Brain microvascular endothelial cell (primary cell): ENCODE results near the gene AP3S1.
A peak's percentile ranks its signal among the peaks of the same experiment; 100 is the strongest.
"Not testable (repeated sequence)": the region's sequence is repeated elsewhere in the genome, so short reads cannot be mapped to it uniquely, and the experiment has no call there.

ENCODE experiments used
- DNase-seq: peaks from one replicate; pipeline ENCODE4 v3.0.0-alpha.2; 2020
- H3K27ac ChIP-seq: fragments of 250-450 bp; sonication (Bioruptor Pico); 2 replicates; pipeline ENCODE4 v1.5.1; 2020; ENCODE audit warnings: mild to moderate bottlenecking, moderate library complexity
- H3K27me3 ChIP-seq: fragments of 250-450 bp; sonication (Bioruptor Pico); replicated peaks from 2 replicates; pipeline ENCODE4 v1.5.1; 2020; ENCODE audit warnings: mild to moderate bottlenecking
- H3K36me3 ChIP-seq: fragments of 250-450 bp; sonication (Bioruptor Pico); replicated peaks from 2 replicates; pipeline ENCODE4 v1.5.1; 2020; ENCODE audit warnings: mild to moderate bottlenecking
- H3K4me3 ChIP-seq: 2 replicates; pipeline ENCODE4 v1.5.1; 2011; ENCODE audit warnings: low read depth, mild to moderate bottlenecking, control low read depth, low read length, moderate library complexity
- CTCF ChIP-seq: IDR thresholded peaks from 2 replicates; pipeline ENCODE4 v1.5.1; 2011; ENCODE audit warnings: low read depth, mild to moderate bottlenecking, moderate library complexity, low read length, control low read depth, inconsistent platforms; ENCODE audit errors: missing control alignments
- in situ Hi-C: cut with HindIII; loops from 2 replicates; pipeline ENCODE4 v1.10.0; 2017; ENCODE audit warnings: low sequenced_read_pairs, low pct_ligation_motif_present

The AP3S1 gene

GRCh38 chr5:115873392-115873791, 31.7 kb downstream of the AP3S1 start:
- Histone ChIP-seq H3K36me3 (peaks cover 7% of the 10 kb centered on the region), H3K27me3 (no peaks in the 10 kb centered on the region), H3K4me3 (no peak overlapping the region), H3K27ac (no peak overlapping the region)
- peak; percentile 18 for DNase-seq
- in situ Hi-C loops, result no loop called here
- no peak for TF ChIP-seq CTCF

- Histone ChIP-seq H3K36me3 (peaks cover 5% of the 10 kb centered on the region), H3K27ac (no peak overlapping the region), H3K4me3 (no peak overlapping the region), H3K27me3 (no peaks in the 10 kb centered on the region)
- TF ChIP-seq CTCF, result peak; percentile 46
- no peak for DNase-seq
- in situ Hi-C loops, result loop anchor here (25.0 kb wide), 1 partner anchor 187 kb away; no protein-coding TSS in a partner anchor
Measured at GRCh38 chr5:115875447-115875846, 33.7 kb downstream of the AP3S1 start.

DNA sequence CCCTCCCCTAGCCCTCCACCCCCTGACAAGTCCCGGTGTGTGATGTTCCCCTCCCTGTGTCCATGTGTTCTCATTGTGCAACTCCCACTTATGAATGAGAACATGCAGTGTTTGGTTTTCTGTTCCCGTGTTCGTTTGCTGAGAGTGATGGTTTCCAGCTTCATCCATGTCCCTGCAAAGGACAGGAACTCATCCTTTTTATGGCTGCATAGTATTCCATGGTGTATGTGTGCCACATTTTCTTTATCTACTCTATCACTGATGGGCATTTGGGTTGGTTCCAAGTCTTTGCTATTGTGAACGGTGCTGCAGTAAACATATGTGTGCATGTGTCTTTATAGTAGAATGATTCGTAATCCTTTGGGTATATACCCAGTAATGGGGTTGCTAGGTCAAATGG, 35.6 kb downstream of the AP3S1 start:
- not testable (repeated sequence) for H3K4me3 ChIP-seq, H3K27ac ChIP-seq, H3K27me3 ChIP-seq, DNase-seq, H3K36me3 ChIP-seq
- in situ Hi-C loops, result loop anchor here (25.0 kb wide), 1 partner anchor 185 kb away; no protein-coding TSS in a partner anchor

- not testable (repeated sequence) for H3K27me3 ChIP-seq, H3K27ac ChIP-seq, H3K4me3 ChIP-seq, H3K36me3 ChIP-seq, DNase-seq
- in situ Hi-C loops, result loop anchor here (25.0 kb wide), 1 partner anchor 180 kb away; no protein-coding TSS in a partner anchor
Measured at GRCh38 chr5:115882434-115882833, 40.7 kb downstream of the AP3S1 start.

DNA sequence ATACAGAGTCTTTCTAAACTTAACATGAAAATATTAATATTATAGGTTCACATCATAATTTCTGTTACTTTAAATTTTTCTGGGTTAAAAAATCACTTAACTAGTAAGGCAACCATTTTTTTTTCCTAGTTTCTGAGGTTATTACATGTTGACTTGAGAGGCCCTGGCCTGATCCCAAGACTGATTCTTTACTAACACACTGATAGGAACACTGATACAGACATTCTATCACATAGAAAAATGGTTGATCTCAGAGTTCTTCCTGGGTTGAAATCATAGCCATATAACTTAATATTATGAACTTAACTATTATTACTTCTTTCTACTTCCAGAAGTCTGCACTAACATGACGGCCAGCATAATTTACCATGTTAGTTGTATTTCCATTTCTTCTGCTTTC, 43.0 kb downstream of the AP3S1 start:
- Histone ChIP-seq H3K36me3 (no peaks in the 10 kb centered on the region), H3K4me3 (no peak overlapping the region), H3K27me3 (no peaks in the 10 kb centered on the region), H3K27ac (no peak overlapping the region)
- in situ Hi-C loops, result loop anchor here (25.0 kb wide), 1 partner anchor 178 kb away; no protein-coding TSS in a partner anchor
- no peak for DNase-seq
- no peak for TF ChIP-seq CTCF

DNA sequence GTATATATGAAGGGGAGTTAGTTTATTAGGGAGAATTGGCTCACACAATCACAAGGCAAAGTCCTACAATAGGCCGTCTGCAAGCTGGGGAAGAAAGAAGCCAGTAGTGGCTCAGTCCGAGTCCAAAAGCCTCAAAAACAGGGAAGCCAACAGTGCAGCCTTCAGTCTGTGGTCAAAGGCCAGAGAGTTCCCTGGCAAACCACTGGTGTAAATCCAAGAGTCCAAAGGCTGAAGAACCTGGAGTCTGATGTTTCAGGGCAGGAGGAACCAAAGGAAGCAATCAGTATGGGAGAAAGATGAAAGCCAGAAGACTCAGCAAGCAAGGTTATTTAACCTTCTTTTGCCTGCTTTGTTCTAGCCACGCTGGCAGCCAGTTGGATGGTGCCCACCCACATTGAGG, 43.5 kb downstream of the AP3S1 start:
- in situ Hi-C loops, result loop anchor here (25.0 kb wide), 1 partner anchor 177 kb away; no protein-coding TSS in a partner anchor
- DNase-seq, H3K27me3 ChIP-seq, H3K36me3 ChIP-seq, H3K27ac ChIP-seq, H3K4me3 ChIP-seq: not testable (repeated sequence)

DNA sequence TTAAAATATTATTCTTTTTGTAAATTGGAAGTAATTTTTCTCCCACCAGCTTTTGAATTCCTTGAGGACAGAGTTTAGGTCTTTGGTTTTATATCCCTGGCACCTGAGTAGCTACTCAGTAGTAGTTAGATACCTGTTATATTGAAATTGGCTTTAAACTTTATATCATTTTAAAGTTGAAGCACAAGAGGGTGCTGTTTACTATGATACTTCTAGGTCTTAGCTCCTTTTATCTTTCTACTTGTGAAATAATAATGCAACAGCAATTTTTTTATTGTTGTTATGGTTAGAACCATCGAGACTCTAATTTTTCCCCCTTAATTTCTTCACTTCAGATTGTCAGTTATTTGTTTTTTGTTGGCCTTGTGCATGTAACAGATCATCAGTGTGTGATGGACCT, 46.3 kb downstream of the AP3S1 start:
- Histone ChIP-seq H3K4me3 (no peak overlapping the region), H3K36me3 (no peaks in the 10 kb centered on the region), H3K27me3 (no peaks in the 10 kb centered on the region), H3K27ac (no peak overlapping the region)
- no peak for TF ChIP-seq CTCF
- DNase-seq, result no peak
- in situ Hi-C loops, result loop anchor here (25.0 kb wide), 1 partner anchor 174 kb away; no protein-coding TSS in a partner anchor
